ENCODE measurements around the gene KIF1A. TPM values are rescaled to one million over a fixed set of nuclear protein-coding genes. Genes with fewer than 3 reads are reported as not detected.

Gene KIF1A
- polyA plus RNA-seq, 1 donor (not counting 4 experiments of a cell fraction or from before 2014, with no cell fraction given), result not detected

GRCh38 chr2:240764605-240765004 lies 55.4 kb downstream of the KIF1A start:
- H3K36me3 ChIP-seq (ENCODE audit: control insufficient read depth in 2 of 2, extremely low read depth in 1 of 2, insufficient read depth in 2 of 2, low read length in 2 of 2), result no peaks in the 10 kb centered on the region
- H3K9me3 ChIP-seq (ENCODE audit: control insufficient read depth, low read depth, low read length), result no peaks in the 10 kb centered on the region
- no peak overlapping the region for H3K4me2 ChIP-seq (ENCODE audit: control insufficient read depth, extremely low read depth, insufficient read depth, low read depth, low read length)
- no peak for DNase-seq (ENCODE audit: low read depth, low spot score)
- FAIRE-seq, result no peak
- H3K9me1 ChIP-seq (ENCODE audit: control insufficient read depth, extremely low read depth, insufficient read depth, low read length), result no peaks in the 10 kb centered on the region
- H3K27me3 ChIP-seq (ENCODE audit: control insufficient read depth, extremely low read depth, insufficient read depth, low read length), result no peaks in the 10 kb centered on the region
- H3K27ac ChIP-seq (ENCODE audit: control insufficient read depth, insufficient read depth, low read length), result no peak overlapping the region
- dilution Hi-C loops (cut with MboI; ENCODE audit: extremely low pct_ligation_motif_present, low sequenced_read_pairs), result no loop called here
- no peaks in the 10 kb centered on the region for H3K79me2 ChIP-seq (ENCODE audit: control insufficient read depth, insufficient read depth, low read length)
- no peak overlapping the region for H3K4me3 ChIP-seq (ENCODE audit: control insufficient read depth in 2 of 3, extremely low read depth in 1 of 3, insufficient read depth in 2 of 3, low read depth in 1 of 3, low read length in 3 of 3)
- H3K4me1 ChIP-seq (ENCODE audit: control insufficient read depth, extremely low read depth, insufficient read depth, low read length), result no peaks in the 10 kb centered on the region
- no peak overlapping the region for H2AFZ ChIP-seq (ENCODE audit: control insufficient read depth, low read length)
- no peak overlapping the region for H3K9ac ChIP-seq (ENCODE audit: control insufficient read depth, extremely low read depth, insufficient read depth, low read length)
- TF ChIP-seq CTCF (optimal IDR thresholded peaks at IDR 0.05 in 1 of 3, IDR thresholded peaks at IDR 0.05 in 1 of 3, conservative IDR thresholded peaks at IDR 0.05 in 1 of 3; ENCODE audit: extremely low read depth in 1 of 3, insufficient read depth in 2 of 3, low read length in 3 of 3) (no peak), EZH2 (IDR thresholded peaks at IDR 0.05; ENCODE audit: low read length) (no peak)
- H4K20me1 ChIP-seq (ENCODE audit: control insufficient read depth, extremely low read depth, insufficient read depth, low read length), result no peaks in the 10 kb centered on the region

GRCh38 chr2:240762971-240763370 lies 57.0 kb downstream of the KIF1A start:
- no peak for TF ChIP-seq EZH2 (IDR thresholded peaks at IDR 0.05; ENCODE audit: low read length)
- TF ChIP-seq CTCF (optimal IDR thresholded peaks at IDR 0.05 in 1 of 3, IDR thresholded peaks at IDR 0.05 in 1 of 3, conservative IDR thresholded peaks at IDR 0.05 in 1 of 3; ENCODE audit: extremely low read depth in 1 of 3, insufficient read depth in 2 of 3, low read length in 3 of 3), result no peak
- no peak overlapping the region for H2AFZ ChIP-seq (ENCODE audit: control insufficient read depth, low read length)
- no peaks in the 10 kb centered on the region for H3K79me2 ChIP-seq (ENCODE audit: control insufficient read depth, insufficient read depth, low read length)
- dilution Hi-C loops (cut with MboI; ENCODE audit: extremely low pct_ligation_motif_present, low sequenced_read_pairs), result no loop called here
- H3K4me2 ChIP-seq (ENCODE audit: control insufficient read depth, extremely low read depth, insufficient read depth, low read depth, low read length), result no peak overlapping the region
- H3K4me3 ChIP-seq (ENCODE audit: control insufficient read depth in 2 of 3, extremely low read depth in 1 of 3, insufficient read depth in 2 of 3, low read depth in 1 of 3, low read length in 3 of 3), result no peak overlapping the region
- no peak overlapping the region for H3K9ac ChIP-seq (ENCODE audit: control insufficient read depth, extremely low read depth, insufficient read depth, low read length)
- no peaks in the 10 kb centered on the region for H3K9me3 ChIP-seq (ENCODE audit: control insufficient read depth, low read depth, low read length)
- H3K27me3 ChIP-seq (ENCODE audit: control insufficient read depth, extremely low read depth, insufficient read depth, low read length), result no peaks in the 10 kb centered on the region
- DNase-seq (ENCODE audit: low read depth, low spot score) (no peak), FAIRE-seq (no peak)
- no peaks in the 10 kb centered on the region for H3K36me3 ChIP-seq (ENCODE audit: control insufficient read depth in 2 of 2, extremely low read depth in 1 of 2, insufficient read depth in 2 of 2, low read length in 2 of 2)
- no peak overlapping the region for H3K27ac ChIP-seq (ENCODE audit: control insufficient read depth, insufficient read depth, low read length)
- no peaks in the 10 kb centered on the region for H4K20me1 ChIP-seq (ENCODE audit: control insufficient read depth, extremely low read depth, insufficient read depth, low read length)
- H3K4me1 ChIP-seq (ENCODE audit: control insufficient read depth, extremely low read depth, insufficient read depth, low read length), result no peaks in the 10 kb centered on the region
- no peaks in the 10 kb centered on the region for H3K9me1 ChIP-seq (ENCODE audit: control insufficient read depth, extremely low read depth, insufficient read depth, low read length)
